NCI-H460 (cell line): ENCODE results near the gene OTOG. TPM values are rescaled to one million over a fixed set of nuclear protein-coding genes. Genes with fewer than 3 reads are reported as not detected.

Experiments
- DNase-seq: peaks from one replicate; pipeline ENCODE4 v3.0.0-alpha.2; 2016; ENCODE audit warnings: low read depth; ENCODE audit errors: extremely low read depth
- total RNA-seq: library from RNA; depleted of rRNA; stranded (reverse); fragments of >200 nt; shearing (Covaris generic); gene quantifications from 2 replicates; pipeline ENCODE4 v1.2.3, GENCODE V29; 2014; rRNA removed

The OTOG gene
- total RNA-seq, 1 experiment from 2014 or later: not detected

GRCh38 chr11:17691550-17691949 lies 144.5 kb downstream of the OTOG start:
- no peak for DNase-seq

GRCh38 chr11:17691976-17692375 lies 144.9 kb downstream of the OTOG start:
- DNase-seq: no peak

DNA sequence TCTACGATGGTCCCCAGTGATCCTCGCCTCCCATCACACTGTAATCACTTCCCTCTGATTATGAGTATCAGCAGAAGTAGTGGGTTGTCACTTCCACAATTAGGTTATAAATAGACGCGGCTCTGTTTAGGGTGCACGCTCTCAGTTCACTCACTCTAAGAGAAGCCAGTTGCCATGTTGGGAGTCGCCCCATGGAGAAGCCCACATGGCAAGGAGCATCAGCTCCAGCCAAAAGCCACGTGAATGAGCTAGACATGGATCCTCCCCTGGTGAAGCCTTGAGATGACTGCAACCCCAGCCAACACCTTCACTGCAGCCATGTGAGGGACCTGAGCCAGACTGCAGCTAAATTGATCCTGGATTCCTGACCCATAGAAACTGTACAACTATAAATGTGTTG lies 145.9 kb downstream of the OTOG start:
- no peak for DNase-seq

GRCh38 chr11:17693531-17693930 lies 146.5 kb downstream of the OTOG start:
- DNase-seq: no peak

GRCh38 chr11:17694494-17695110 lies 147.5 kb downstream of the OTOG start:
- DNase-seq: no peak

DNA sequence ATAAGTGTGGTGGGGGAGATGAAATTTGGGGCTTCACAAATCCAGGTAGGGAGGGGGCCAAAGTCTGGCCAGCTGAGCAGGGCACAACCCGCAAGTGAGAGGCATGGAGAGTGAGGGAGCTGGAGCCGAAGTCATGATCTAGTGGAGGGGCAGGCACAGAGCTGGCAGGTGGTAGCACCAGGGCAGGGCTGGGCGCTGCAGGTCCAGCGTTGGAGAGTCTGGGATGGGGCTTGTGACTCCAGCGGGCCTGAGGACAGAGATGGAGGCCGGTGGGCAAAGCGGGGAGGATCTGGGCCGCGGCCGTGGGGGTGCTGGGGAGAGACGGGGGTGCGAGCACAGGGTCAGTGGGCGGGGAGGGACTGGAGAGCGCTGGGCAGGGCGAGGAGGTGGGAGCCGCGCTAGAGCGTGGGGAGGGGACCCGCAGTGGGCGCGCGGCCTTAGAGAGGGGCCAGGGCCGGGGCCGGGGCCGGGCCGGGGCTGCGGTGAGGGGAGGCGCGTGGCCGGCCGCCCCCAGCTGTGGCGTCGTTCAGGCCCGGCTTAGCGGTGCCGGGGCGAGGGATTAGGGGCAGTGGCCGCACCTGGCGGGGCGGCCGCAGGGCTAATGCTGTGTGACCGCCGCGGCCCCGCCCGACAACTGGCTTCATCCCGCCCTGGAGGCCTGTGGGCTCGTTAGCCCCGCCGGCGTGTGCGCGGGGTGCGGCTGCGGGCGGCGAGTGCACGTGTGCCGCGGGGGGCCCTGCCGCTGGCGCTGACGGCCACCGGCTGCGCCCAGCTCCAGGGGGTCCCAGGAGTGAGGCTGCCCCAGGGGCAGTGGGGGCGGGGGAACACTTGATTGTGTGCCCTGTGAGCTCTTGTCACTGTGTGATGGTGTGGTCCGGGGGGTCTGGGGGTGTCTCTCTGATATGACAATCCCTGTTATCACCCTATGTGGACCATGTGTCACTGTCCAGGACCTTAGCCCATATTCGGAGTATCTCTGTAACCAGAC lies 148.7 kb downstream of the OTOG start:
- no peak for DNase-seq

GRCh38 chr11:17696741-17697140 lies 149.7 kb downstream of the OTOG start:
- no peak for DNase-seq

Other genes with a start within 250 kb of the OTOG start
- 9.8 and 11.6 TPM in 2 replicates for gene NCR3LG1, start 195.5 kb upstream of the OTOG start, total RNA-seq
- gene KCNJ11, start 158.6 kb upstream of the OTOG start, total RNA-seq: 0.74 and 0.81 TPM in 2 replicates
- not detected in 2 replicates for gene ABCC8, start 70.4 kb upstream of the OTOG start, total RNA-seq
- gene USH1C, start 2.8 kb upstream of the OTOG start, total RNA-seq: 24.6 and 35.4 TPM in 2 replicates
- gene MYOD1, start 172.3 kb downstream of the OTOG start, total RNA-seq: 0.15 TPM in 1 of 2 replicates, not detected in the other
- not detected in 2 replicates for gene KCNC1, start 187.5 kb downstream of the OTOG start, total RNA-seq